Gastroesophageal sphincter (tissue), 3 donors: ENCODE results near the gene TRAT1.

Experiments used
- POLR2A ChIP-seq, 2 donors: fragments of 450-650 bp; IDR thresholded peaks; one replicate each; pipeline ENCODE4 v1.6.1; 2017; ENCODE audit warnings: antibody characterized with exemption in 2 of 2, mild to moderate bottlenecking in 2 of 2, moderate library complexity in 1 of 2
- POLR2AphosphoS5 ChIP-seq: sonication (generic); formaldehyde crosslinking; IDR thresholded peaks from one replicate; pipeline ENCODE4 v1.6.1; 2017; ENCODE audit warnings: antibody characterized with exemption
- TF ChIP-seq, protein P1 (sequence below), 4 experiments: fragments of 200-600 bp in 2 of 4; fragments of 450-650 bp in 2 of 4; sonication (generic) in 1 of 4; IDR thresholded peaks; one replicate each; pipeline ENCODE4 v1.5.1; 2017 to 2019; ENCODE audit warnings: antibody characterized with exemption in 4 of 4, mild to moderate bottlenecking in 2 of 4, moderate library complexity in 2 of 4

DNA sequence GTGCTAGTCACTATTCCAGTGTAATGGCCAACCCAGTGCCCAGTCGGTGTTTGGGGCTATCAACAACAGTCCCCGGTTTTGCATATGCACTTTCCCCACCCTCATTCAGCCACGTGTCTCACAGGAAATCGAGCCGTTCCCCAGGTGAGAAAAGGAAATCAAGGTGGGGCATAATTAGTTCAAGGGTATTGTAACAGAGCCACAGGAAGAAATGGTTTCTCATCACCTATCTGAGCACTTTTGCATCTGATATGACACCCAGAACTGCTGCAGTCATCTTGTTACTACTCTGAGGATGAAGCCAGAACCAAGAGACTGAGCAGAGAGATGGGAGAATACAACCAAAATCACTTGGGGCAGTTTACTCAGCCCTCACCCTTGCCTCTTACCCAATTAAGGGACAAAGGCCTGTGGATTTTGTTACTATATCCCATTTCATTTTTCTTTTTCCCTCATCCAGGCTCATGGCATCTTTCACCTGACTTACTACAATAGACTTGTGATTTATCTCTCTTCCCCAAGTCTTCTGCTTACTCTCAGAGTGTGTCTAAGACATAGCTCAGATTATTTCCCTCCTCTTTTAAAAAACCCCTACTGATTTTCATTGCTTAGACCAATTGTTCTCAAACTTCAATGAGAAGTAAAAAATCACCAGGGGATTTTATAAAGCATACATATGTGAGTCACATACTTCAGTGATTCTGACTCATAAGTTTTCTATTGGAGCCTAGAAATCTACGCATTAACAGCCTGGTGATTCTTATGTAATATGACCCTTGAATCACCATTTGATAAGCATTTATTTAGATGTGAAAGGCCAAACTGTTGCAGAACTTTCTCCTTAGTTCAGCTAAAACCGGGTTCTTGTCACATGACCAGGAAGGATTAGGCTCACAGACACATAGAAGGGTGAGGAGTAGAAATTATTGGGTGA, 40.5 kb downstream of the TRAT1 start:
- TF ChIP-seq, protein P1, sequence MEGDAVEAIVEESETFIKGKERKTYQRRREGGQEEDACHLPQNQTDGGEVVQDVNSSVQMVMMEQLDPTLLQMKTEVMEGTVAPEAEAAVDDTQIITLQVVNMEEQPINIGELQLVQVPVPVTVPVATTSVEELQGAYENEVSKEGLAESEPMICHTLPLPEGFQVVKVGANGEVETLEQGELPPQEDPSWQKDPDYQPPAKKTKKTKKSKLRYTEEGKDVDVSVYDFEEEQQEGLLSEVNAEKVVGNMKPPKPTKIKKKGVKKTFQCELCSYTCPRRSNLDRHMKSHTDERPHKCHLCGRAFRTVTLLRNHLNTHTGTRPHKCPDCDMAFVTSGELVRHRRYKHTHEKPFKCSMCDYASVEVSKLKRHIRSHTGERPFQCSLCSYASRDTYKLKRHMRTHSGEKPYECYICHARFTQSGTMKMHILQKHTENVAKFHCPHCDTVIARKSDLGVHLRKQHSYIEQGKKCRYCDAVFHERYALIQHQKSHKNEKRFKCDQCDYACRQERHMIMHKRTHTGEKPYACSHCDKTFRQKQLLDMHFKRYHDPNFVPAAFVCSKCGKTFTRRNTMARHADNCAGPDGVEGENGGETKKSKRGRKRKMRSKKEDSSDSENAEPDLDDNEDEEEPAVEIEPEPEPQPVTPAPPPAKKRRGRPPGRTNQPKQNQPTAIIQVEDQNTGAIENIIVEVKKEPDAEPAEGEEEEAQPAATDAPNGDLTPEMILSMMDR (IDR thresholded peaks at IDR 0.05), result no peak
- no peak for TF ChIP-seq POLR2A (IDR thresholded peaks at IDR 0.05)
- no peak for TF ChIP-seq POLR2AphosphoS5
